HepG2 (cell line): ENCODE results near the gene EPB41L1. TPM values are rescaled to one million over a fixed set of nuclear protein-coding genes. Genes with fewer than 3 reads are reported as not detected.

Experiments
- CHD4 ChIP-seq: fragments of 200-600 bp; sonication (generic); IDR thresholded peaks from 2 replicates; pipeline ENCODE4 v1.7.0; 2017; ENCODE audit warnings: mild to moderate bottlenecking, low read length, borderline replicate concordance
- ESRRA ChIP-seq: sonication (generic); formaldehyde crosslinking; IDR thresholded peaks from 2 replicates; pipeline ENCODE4 v1.5.1; 2020; ENCODE audit warnings: mild to moderate bottlenecking, low read depth, missing genetic modification reagents
- FOXK2 ChIP-seq: fragments of 450-650 bp; IDR thresholded peaks from 2 replicates; pipeline ENCODE4 v1.6.1; 2016
- GTF3A ChIP-seq: sonication (generic); formaldehyde crosslinking; conservative IDR thresholded peaks from 2 replicates; pipeline ENCODE4 v1.4.0; 2020; ENCODE audit warnings: mild to moderate bottlenecking, missing genetic modification reagents
- HHEX ChIP-seq: IDR thresholded peaks from 2 replicates; pipeline ENCODE4 v1.6.1; 2016; ENCODE audit warnings: control low read depth
- HNF4A ChIP-seq: sonication (generic); formaldehyde crosslinking; IDR thresholded peaks from 2 replicates; pipeline ENCODE4 v1.4.0; 2020; ENCODE audit warnings: missing genetic modification reagents
- KLF15 ChIP-seq: sonication (generic); formaldehyde crosslinking; IDR thresholded peaks from 2 replicates; pipeline ENCODE4 v1.8.1; 2023; ENCODE audit warnings: borderline replicate concordance, mild to moderate bottlenecking, inconsistent platforms, missing genetic modification reagents, mixed read lengths
- NR0B2 ChIP-seq: sonication (generic); formaldehyde crosslinking; IDR thresholded peaks from 2 replicates; pipeline ENCODE4 v1.4.0; 2020; ENCODE audit warnings: mild to moderate bottlenecking, missing genetic modification reagents
- NR1H2 ChIP-seq: sonication (generic); formaldehyde crosslinking; IDR thresholded peaks from 2 replicates; pipeline ENCODE4 v1.8.1; 2022; ENCODE audit warnings: low read depth, missing genetic modification reagents, borderline replicate concordance
- RAD21 ChIP-seq: fragments of 450-650 bp; formaldehyde crosslinking; IDR thresholded peaks from 2 replicates; pipeline ENCODE4 v1.5.0; 2020; ENCODE audit warnings: mild to moderate bottlenecking
- REPIN1 ChIP-seq: sonication (generic); formaldehyde crosslinking; IDR thresholded peaks from 2 replicates; pipeline ENCODE4 v1.8.0; 2022; ENCODE audit warnings: missing genetic modification reagents, low read depth, mild to moderate bottlenecking, borderline replicate concordance
- RXRB ChIP-seq: IDR thresholded peaks from 2 replicates; pipeline ENCODE4 v1.6.1; 2016; ENCODE audit warnings: borderline replicate concordance, missing genetic modification reagents, missing compliant biosample characterization
- SOX13 ChIP-seq, 3 experiments: fragments of 450-650 bp in 1 of 3; sonication (generic) in 1 of 3; formaldehyde crosslinking in 1 of 3; IDR thresholded peaks in 2 of 3; conservative IDR thresholded peaks in 1 of 3; 2 replicates each; pipeline versions ENCODE4 v1.5.0 to v1.6.1; 2016 to 2020; ENCODE audit warnings: antibody characterized with exemption in 1 of 3, mild to moderate bottlenecking in 1 of 3, missing compliant biosample characterization in 1 of 3, missing genetic modification reagents in 1 of 3, moderate library complexity in 1 of 3
- TAF15 ChIP-seq: fragments of 200-400 bp; formaldehyde crosslinking; IDR thresholded peaks from one replicate; pipeline ENCODE4 v1.6.1; 2018; ENCODE audit warnings: mild to moderate bottlenecking, low read depth, low read length; ENCODE audit not compliant: poor library complexity, severe bottlenecking
- ZC3H13 ChIP-seq: sonication (generic); formaldehyde crosslinking; IDR thresholded peaks from 2 replicates; pipeline ENCODE4 v1.8.1; 2023; ENCODE audit warnings: mild to moderate bottlenecking, missing genetic modification reagents, moderate library complexity
- ZC3H4 ChIP-seq: sonication (generic); formaldehyde crosslinking; IDR thresholded peaks from 2 replicates; pipeline ENCODE4 v1.4.0; 2020; ENCODE audit warnings: missing genetic modification reagents, borderline replicate concordance
- ZFP1 ChIP-seq: IDR thresholded peaks from 2 replicates; pipeline ENCODE4 v1.6.1; 2016
- ZMYM2 ChIP-seq: sonication (generic); formaldehyde crosslinking; IDR thresholded peaks from 2 replicates; pipeline ENCODE4 v1.8.0; 2022; ENCODE audit warnings: mild to moderate bottlenecking, missing genetic modification reagents
- ZNF30 ChIP-seq: sonication (generic); formaldehyde crosslinking; IDR thresholded peaks from 2 replicates; pipeline ENCODE4 v1.5.0; 2020; ENCODE audit warnings: mild to moderate bottlenecking, missing genetic modification reagents
- ZNF460 ChIP-seq: sonication (generic); formaldehyde crosslinking; IDR thresholded peaks from 2 replicates; pipeline ENCODE4 v1.5.1; 2020; ENCODE audit warnings: missing genetic modification reagents, mild to moderate bottlenecking, borderline replicate concordance
- ZNF598 ChIP-seq: sonication (generic); formaldehyde crosslinking; IDR thresholded peaks from 2 replicates; pipeline ENCODE4 v1.5.1; 2020; ENCODE audit warnings: mild to moderate bottlenecking, missing genetic modification reagents, borderline replicate concordance
- ZSCAN22 ChIP-seq: sonication (generic); formaldehyde crosslinking; IDR thresholded peaks from 2 replicates; pipeline ENCODE4 v1.4.0; 2020; ENCODE audit warnings: mild to moderate bottlenecking, missing genetic modification reagents
- polyA plus RNA-seq, 8 experiments: library from polyadenylated mRNA; depleted of rRNA in 3 of 8; stranded (reverse) in 7 of 8; unstranded in 1 of 8; fragments of >200 nt; fragmentation: Illumina TruSeq in 4 of 8; extraction: Trizol in 4 of 8; gene quantifications; 2 replicates each; pipeline versions ENCODE4 v1.2.1 to v1.2.3, GENCODE V29; 2011 to 2016; ENCODE audit warnings: low read depth in 4 of 8, missing spikeins in 1 of 8, mixed read lengths in 1 of 8; ENCODE audit not compliant: insufficient read depth in 1 of 8
- total RNA-seq, 5 experiments: library from RNA; depleted of rRNA; stranded (reverse); fragments of >200 nt; fragmentation: Illumina TruSeq; extraction: Trizol; gene quantifications; 2 replicates each; pipeline ENCODE4 v1.2.3, GENCODE V29; 2016; ENCODE audit warnings: low read depth in 1 of 5
- TF ChIP-seq, protein P1 (sequence below): sonication (generic); formaldehyde crosslinking; IDR thresholded peaks from 2 replicates; pipeline ENCODE4 v1.8.1; 2022; ENCODE audit warnings: low read depth, mild to moderate bottlenecking, missing genetic modification reagents
- TF ChIP-seq, protein P2 (sequence below): sonication (generic); formaldehyde crosslinking; IDR thresholded peaks from 2 replicates; pipeline ENCODE4 v1.5.0; 2020; ENCODE audit warnings: missing genetic modification reagents

The EPB41L1 gene
- total and polyA plus RNA-seq, 2 of the 13 experiments (the other 11 are each of a cell fraction or from before 2014, with no cell fraction given): 16.7 to 39.0 TPM

DNA sequence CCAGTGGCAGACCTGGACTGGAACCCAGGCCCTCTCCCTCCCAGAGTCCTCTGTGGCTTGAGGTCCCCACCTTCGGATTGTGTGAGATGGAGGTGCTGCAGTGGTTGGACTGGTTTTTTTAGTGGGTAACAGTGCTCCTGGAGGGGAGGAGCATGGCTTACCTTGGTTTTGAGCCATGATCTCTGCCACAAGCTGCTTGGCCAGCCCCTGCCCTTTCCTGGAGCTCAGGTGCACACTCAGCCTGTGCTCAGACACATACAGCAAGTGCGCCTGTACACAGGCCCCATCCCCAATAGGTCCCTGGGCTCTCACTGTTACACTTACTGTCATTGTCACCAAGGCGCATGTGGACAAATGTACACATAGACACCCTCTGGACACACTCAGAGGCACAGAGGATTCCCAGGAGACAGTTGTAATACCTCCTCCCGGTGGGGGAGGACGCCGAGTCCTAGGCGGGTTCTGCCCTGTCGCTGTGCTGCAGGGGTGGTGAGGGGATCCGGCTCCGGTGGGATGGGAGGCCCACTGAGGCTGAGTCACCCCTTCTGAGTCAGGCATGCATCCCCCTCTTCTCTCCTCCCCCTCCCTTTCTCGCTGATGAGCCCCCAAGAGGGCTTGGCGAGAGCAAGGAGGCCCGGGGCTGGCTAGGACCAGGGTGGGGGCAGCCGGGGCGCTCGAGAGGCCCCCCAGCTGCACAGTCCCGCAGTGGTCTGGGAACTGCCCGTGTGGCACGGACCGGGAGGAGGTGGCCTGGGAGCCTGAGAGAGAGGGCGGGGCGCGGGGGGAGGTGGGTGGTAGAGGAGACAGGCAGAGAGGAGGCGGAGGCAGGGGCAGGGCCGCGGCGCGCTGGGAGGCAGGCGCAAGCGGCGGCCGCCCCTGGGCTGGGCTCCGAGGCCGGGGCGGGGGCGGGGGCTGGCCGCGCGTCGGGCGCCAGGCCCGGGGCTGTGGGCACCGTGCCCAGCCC lies 522 bp upstream of the EPB41L1 start (continued):
- TF ChIP-seq, protein P1, sequence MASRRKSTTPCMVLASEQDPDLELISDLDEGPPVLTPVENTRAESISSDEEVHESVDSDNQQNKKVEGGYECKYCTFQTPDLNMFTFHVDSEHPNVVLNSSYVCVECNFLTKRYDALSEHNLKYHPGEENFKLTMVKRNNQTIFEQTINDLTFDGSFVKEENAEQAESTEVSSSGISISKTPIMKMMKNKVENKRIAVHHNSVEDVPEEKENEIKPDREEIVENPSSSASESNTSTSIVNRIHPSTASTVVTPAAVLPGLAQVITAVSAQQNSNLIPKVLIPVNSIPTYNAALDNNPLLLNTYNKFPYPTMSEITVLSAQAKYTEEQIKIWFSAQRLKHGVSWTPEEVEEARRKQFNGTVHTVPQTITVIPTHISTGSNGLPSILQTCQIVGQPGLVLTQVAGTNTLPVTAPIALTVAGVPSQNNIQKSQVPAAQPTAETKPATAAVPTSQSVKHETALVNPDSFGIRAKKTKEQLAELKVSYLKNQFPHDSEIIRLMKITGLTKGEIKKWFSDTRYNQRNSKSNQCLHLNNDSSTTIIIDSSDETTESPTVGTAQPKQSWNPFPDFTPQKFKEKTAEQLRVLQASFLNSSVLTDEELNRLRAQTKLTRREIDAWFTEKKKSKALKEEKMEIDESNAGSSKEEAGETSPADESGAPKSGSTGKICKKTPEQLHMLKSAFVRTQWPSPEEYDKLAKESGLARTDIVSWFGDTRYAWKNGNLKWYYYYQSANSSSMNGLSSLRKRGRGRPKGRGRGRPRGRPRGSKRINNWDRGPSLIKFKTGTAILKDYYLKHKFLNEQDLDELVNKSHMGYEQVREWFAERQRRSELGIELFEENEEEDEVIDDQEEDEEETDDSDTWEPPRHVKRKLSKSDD (CRISPR knock-in tag): peak; percentile 26; the same call in 1 of the 2 replicates
- 0 out of 2 replicates have a peak, but pooled peaks have one; percentile 16 for TF ChIP-seq ZNF598 (CRISPR knock-in tag)
- TF ChIP-seq ZSCAN22 (CRISPR knock-in tag): no peak
- TF ChIP-seq ZMYM2 (CRISPR knock-in tag): no peak
- TF ChIP-seq, protein P2, sequence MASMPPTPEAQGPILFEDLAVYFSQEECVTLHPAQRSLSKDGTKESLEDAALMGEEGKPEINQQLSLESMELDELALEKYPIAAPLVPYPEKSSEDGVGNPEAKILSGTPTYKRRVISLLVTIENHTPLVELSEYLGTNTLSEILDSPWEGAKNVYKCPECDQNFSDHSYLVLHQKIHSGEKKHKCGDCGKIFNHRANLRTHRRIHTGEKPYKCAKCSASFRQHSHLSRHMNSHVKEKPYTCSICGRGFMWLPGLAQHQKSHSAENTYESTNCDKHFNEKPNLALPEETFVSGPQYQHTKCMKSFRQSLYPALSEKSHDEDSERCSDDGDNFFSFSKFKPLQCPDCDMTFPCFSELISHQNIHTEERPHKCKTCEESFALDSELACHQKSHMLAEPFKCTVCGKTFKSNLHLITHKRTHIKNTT (CRISPR knock-in tag): no peak
- no peak for TF ChIP-seq NR0B2 (CRISPR knock-in tag)
- no peak for TF ChIP-seq FOXK2
- no peak for TF ChIP-seq NR1H2 (CRISPR knock-in tag)
- peak; percentile 32; the same call in 1 of the 2 replicates for TF ChIP-seq HHEX (CRISPR knock-in tag)
- no peak for TF ChIP-seq HNF4A (CRISPR knock-in tag)
- no peak for TF ChIP-seq TAF15
- no peak for TF ChIP-seq KLF15
- TF ChIP-seq ZFP1 (CRISPR knock-in tag): no peak
- no peak for TF ChIP-seq ZC3H4
- no peak for TF ChIP-seq ZNF460 (CRISPR knock-in tag)
- no peak for TF ChIP-seq RAD21 (CRISPR knock-in tag)
- no peak for TF ChIP-seq ZC3H13 (CRISPR knock-in tag)
- TF ChIP-seq GTF3A (CRISPR knock-in tag): no peak
- TF ChIP-seq CHD4: no peak
- TF ChIP-seq ZNF30 (CRISPR knock-in tag): no peak
- TF ChIP-seq REPIN1 (CRISPR knock-in tag): no peak
- peak; percentile 7; the same call in 1 of the 2 replicates for TF ChIP-seq ESRRA (CRISPR knock-in tag)
- no peak for TF ChIP-seq SOX13 (IDR thresholded peaks at IDR 0.05)
- no peak; a peak in 1 of 4 replicates for TF ChIP-seq SOX13 (CRISPR knock-in tag; conservative IDR thresholded peaks at IDR 0.05 in 1 of 2, IDR thresholded peaks at IDR 0.05 in 1 of 2)
- no peak for TF ChIP-seq RXRB (CRISPR knock-in tag)
